Measurements from ENCODE around the gene SRPK2.

The SRPK2 gene

GRCh38 chr7:105250239-105250638 lies 138.5 kb downstream of the SRPK2 start:
- TF ChIP-seq CTCF (IDR thresholded peaks at IDR 0.05; ENCODE audit: low read depth, low read length) = no peak

GRCh38 chr7:105249216-105249615 lies 139.5 kb downstream of the SRPK2 start:
- DNase-seq (ENCODE audit: extremely low read depth, low read depth) = no peak
- no peak for TF ChIP-seq CTCF (IDR thresholded peaks at IDR 0.05; ENCODE audit: low read depth, low read length)

More at GRCh38 chr7:105250239-105250638, 138.5 kb downstream of the SRPK2 start:
- no peak for DNase-seq (ENCODE audit: extremely low read depth, low read depth)

- no peak for DNase-seq (ENCODE audit: extremely low read depth, low read depth)
- TF ChIP-seq CTCF (IDR thresholded peaks at IDR 0.05; ENCODE audit: low read depth, low read length) = no peak
These were observed 142.0 kb downstream of the SRPK2 start for GRCh38 chr7:105246679-105247078.

GRCh38 chr7:105246256-105246655 lies 142.5 kb downstream of the SRPK2 start:
- no peak for DNase-seq (ENCODE audit: extremely low read depth, low read depth)
- TF ChIP-seq CTCF (IDR thresholded peaks at IDR 0.05; ENCODE audit: low read depth, low read length) = no peak

GRCh38 chr7:105245398-105246114 lies 143.2 kb downstream of the SRPK2 start:
- no peak for DNase-seq (ENCODE audit: extremely low read depth, low read depth)
- no peak for TF ChIP-seq CTCF (IDR thresholded peaks at IDR 0.05; ENCODE audit: low read depth, low read length)

GRCh38 chr7:105244594-105244993 lies 144.1 kb downstream of the SRPK2 start:
- TF ChIP-seq CTCF (IDR thresholded peaks at IDR 0.05; ENCODE audit: low read depth, low read length) = no peak
- DNase-seq (ENCODE audit: extremely low read depth, low read depth) = no peak

GRCh38 chr7:105241198-105241597 lies 147.5 kb downstream of the SRPK2 start:
- no peak for DNase-seq (ENCODE audit: extremely low read depth, low read depth)
- no peak for TF ChIP-seq CTCF (IDR thresholded peaks at IDR 0.05; ENCODE audit: low read depth, low read length)

Measured in AG09319 (cell line).